Astrocyte (in vitro differentiated cells and primary cell): ENCODE data around the gene STXBP1.

Source experiments
- EZH2 ChIP-seq: IDR thresholded peaks from 2 replicates; pipeline ENCODE4 v1.6.1; 2012; ENCODE audit warnings: mild to moderate bottlenecking, low read length, inconsistent platforms; ENCODE audit not compliant: insufficient read depth
- TF ChIP-seq, protein P1 (sequence below): IDR thresholded peaks from 2 replicates; pipeline ENCODE4 v1.5.1; 2011; ENCODE audit warnings: low read depth, mild to moderate bottlenecking, inconsistent platforms, low read length, moderate library complexity; ENCODE audit not compliant: insufficient read depth

DNA sequence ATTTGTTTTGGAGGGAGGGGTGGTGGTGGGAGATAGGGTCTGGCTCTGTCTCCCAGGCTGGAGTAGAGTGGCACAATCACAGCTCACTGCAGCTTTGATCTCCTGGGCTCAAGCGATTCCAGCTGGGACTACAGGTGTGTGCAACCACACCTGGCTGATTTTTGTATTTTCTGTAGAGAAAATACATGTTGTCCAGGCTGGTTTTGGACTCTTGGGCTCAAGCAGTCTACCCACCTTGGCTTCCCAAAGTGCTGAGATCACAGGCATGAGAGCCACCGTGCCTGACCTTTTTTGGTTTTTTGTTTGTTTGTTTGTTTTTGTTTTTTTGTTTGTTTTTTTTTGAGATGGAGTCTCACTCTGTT lies 15.4 kb downstream of the STXBP1 start:
- TF ChIP-seq, protein P1, sequence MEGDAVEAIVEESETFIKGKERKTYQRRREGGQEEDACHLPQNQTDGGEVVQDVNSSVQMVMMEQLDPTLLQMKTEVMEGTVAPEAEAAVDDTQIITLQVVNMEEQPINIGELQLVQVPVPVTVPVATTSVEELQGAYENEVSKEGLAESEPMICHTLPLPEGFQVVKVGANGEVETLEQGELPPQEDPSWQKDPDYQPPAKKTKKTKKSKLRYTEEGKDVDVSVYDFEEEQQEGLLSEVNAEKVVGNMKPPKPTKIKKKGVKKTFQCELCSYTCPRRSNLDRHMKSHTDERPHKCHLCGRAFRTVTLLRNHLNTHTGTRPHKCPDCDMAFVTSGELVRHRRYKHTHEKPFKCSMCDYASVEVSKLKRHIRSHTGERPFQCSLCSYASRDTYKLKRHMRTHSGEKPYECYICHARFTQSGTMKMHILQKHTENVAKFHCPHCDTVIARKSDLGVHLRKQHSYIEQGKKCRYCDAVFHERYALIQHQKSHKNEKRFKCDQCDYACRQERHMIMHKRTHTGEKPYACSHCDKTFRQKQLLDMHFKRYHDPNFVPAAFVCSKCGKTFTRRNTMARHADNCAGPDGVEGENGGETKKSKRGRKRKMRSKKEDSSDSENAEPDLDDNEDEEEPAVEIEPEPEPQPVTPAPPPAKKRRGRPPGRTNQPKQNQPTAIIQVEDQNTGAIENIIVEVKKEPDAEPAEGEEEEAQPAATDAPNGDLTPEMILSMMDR: no peak
- TF ChIP-seq EZH2: no peak
